Measurements from ENCODE around the gene TAF11L8. TPM values are rescaled to one million over a fixed set of nuclear protein-coding genes. Genes with fewer than 3 reads are reported as not detected.
A peak's percentile ranks its signal among the peaks of the same experiment; 100 is the strongest.
"Not testable (repeated sequence)": the region's sequence is repeated elsewhere in the genome, so short reads cannot be mapped to it uniquely, and the experiment has no call there.

The TAF11L8 gene
- total RNA-seq (not detected), polyA plus RNA-seq (ENCODE audit: insufficient read depth, low read depth, low replicate concordance) (not detected)
- long read RNA-seq, donor 1 = 0 reads
- long read RNA-seq, donor 2 = 0 reads

GRCh38 chr5:17590860-17591259 is at the start of gene TAF11L8:
TSS of gene TAF11L8 (minus strand) at chr5:17590960.
- intact Hi-C loops (cut with DNase I; ENCODE audit: low total_unique reads); H3K36me3 ChIP-seq (ENCODE audit: low read depth, missing control alignments); H3K4me3 ChIP-seq; H3K27ac ChIP-seq; H3K9me3 ChIP-seq; H3K4me1 ChIP-seq; DNase-seq; H3K27me3 ChIP-seq: not testable (repeated sequence)
- WGBS, 2 donors = no CpG with 5 or more reads among the region's 16 CpGs

GRCh38 chr5:17634160-17634559 is 43.4 kb upstream of the TAF11L8 start, which contains the start of gene TAF11L14:
TSS of gene TAF11L14 (plus strand) at chr5:17634460.
- 70 to 90% methylated on average over 3 to 5 of the region's 5 CpGs for WGBS, 2 donors
- H3K4me3 ChIP-seq = no peak within 1 kb of the TSS
- no peaks in the 10 kb centered on the region for H3K9me3 ChIP-seq
- H3K27ac ChIP-seq = no peak within 1 kb of the TSS
- intact Hi-C loops (cut with DNase I; ENCODE audit: low total_unique reads) = no loop called here
- H3K36me3 ChIP-seq (ENCODE audit: low read depth, missing control alignments) = no peaks in the 10 kb centered on the region
- no peak for DNase-seq
- no peaks in the 10 kb centered on the region for H3K27me3 ChIP-seq
- TF ChIP-seq POLR2A (IDR thresholded peaks at IDR 0.05) = no peak
- TF ChIP-seq CTCF (IDR thresholded peaks at IDR 0.05) = no peak
- H3K4me1 ChIP-seq = no peaks in the 10 kb centered on the region

GRCh38 chr5:17631788-17632187 is 41.0 kb upstream of the TAF11L8 start, which contains the start of gene TAF11L13:
TSS of gene TAF11L13 (plus strand) at chr5:17632088.
- H3K27ac ChIP-seq; H3K9me3 ChIP-seq; H3K27me3 ChIP-seq; intact Hi-C loops (cut with DNase I; ENCODE audit: low total_unique reads); H3K36me3 ChIP-seq (ENCODE audit: low read depth, missing control alignments); DNase-seq; H3K4me1 ChIP-seq; H3K4me3 ChIP-seq: not testable (repeated sequence)
- WGBS, 2 donors = 55 to 85% methylated on average over 7 of the region's 12 CpGs

- 97 to 100% methylated on average over 3 to 11 of the region's 11 CpGs for WGBS, 2 donors
- no peak for DNase-seq
- TF ChIP-seq POLR2A (IDR thresholded peaks at IDR 0.05) = no peak
- H3K4me3 ChIP-seq = no peak overlapping the region
- intact Hi-C loops (cut with DNase I; ENCODE audit: low total_unique reads) = no loop called here
- no peaks in the 10 kb centered on the region for H3K4me1 ChIP-seq
- no peaks in the 10 kb centered on the region for H3K27me3 ChIP-seq
- H3K27ac ChIP-seq = no peak overlapping the region
- no peaks in the 10 kb centered on the region for H3K9me3 ChIP-seq
- no peaks in the 10 kb centered on the region for H3K36me3 ChIP-seq (ENCODE audit: low read depth, missing control alignments)
Observed at GRCh38 chr5:17625686-17626085, 34.9 kb upstream of the TAF11L8 start.

- H3K4me3 ChIP-seq = no peak overlapping the region
- H3K9me3 ChIP-seq = no peaks in the 10 kb centered on the region
- H3K36me3 ChIP-seq (ENCODE audit: low read depth, missing control alignments) = no peaks in the 10 kb centered on the region
- WGBS, 2 donors = 67 to 80% methylated on average over 9 to 16 of the region's 17 CpGs
- no peaks in the 10 kb centered on the region for H3K27me3 ChIP-seq
- no peaks in the 10 kb centered on the region for H3K4me1 ChIP-seq
- intact Hi-C loops (cut with DNase I; ENCODE audit: low total_unique reads) = no loop called here
- no peak overlapping the region for H3K27ac ChIP-seq
- peak; percentile 51 for DNase-seq
- TF ChIP-seq POLR2A (IDR thresholded peaks at IDR 0.05) = no peak
- peak in 2 of 3 experiments; percentile 9 to 37 for TF ChIP-seq CTCF (IDR thresholded peaks at IDR 0.05)
Observed at GRCh38 chr5:17620627-17621026, 29.9 kb upstream of the TAF11L8 start.

GRCh38 chr5:17619354-17619753 is 28.6 kb upstream of the TAF11L8 start:
- H3K27me3 ChIP-seq = no peaks in the 10 kb centered on the region
- no peaks in the 10 kb centered on the region for H3K4me1 ChIP-seq
- no peak overlapping the region for H3K4me3 ChIP-seq
- no peak for DNase-seq
- H3K36me3 ChIP-seq (ENCODE audit: low read depth, missing control alignments) = no peaks in the 10 kb centered on the region
- H3K27ac ChIP-seq = no peak overlapping the region
- 83 to 94% methylated on average over 3 of the region's 3 CpGs for WGBS, 2 donors
- TF ChIP-seq POLR2A (IDR thresholded peaks at IDR 0.05) = no peak
- no peak for TF ChIP-seq CTCF (IDR thresholded peaks at IDR 0.05)
- intact Hi-C loops (cut with DNase I; ENCODE audit: low total_unique reads) = no loop called here
- H3K9me3 ChIP-seq = no peaks in the 10 kb centered on the region
